NCI-H2227 (cell line): Measurements from ENCODE around the gene SLC25A41.
"Not testable (repeated sequence)": the region's sequence is repeated elsewhere in the genome, so short reads cannot be mapped to it uniquely, and the experiment has no call there.

Experiments used
- DNase-seq: peaks from one replicate; lab custom pipeline; 2025; ENCODE audit not compliant: unreplicated experiment; lab: John Stamatoyannopoulos, UW

SLC25A41 gene

DNA sequence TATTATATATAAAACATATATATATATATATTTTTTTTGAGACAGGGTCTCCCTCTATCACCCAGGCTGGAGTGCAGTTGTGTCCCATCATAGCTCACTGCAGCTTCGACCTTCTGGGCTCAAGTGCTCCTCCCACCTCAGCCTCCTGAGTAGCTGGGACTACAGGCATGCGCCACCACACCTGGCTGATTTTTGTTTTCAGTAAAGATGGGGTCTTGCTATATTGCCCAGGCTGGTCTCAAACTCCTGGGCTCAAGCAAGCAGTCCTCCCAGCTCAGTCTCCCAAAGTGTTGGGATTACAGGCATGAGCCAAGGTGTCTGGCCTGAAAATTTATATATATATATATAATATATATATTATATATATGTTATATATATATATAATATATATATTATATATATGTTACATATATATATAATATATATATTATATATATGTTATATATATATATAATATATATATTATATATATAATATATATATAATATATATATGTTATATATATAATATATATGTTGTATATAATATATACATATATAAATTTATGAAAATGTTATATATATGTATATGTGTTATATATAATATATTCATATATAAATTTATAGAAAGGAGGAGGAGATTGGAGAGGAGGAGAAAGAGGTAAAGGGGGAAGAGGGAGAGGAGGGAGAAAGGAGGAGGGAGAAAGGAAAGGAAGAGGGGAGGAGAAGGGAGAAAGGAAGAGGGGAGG is 4.7 kb downstream of the SLC25A41 start:
- not testable (repeated sequence) for DNase-seq

DNA sequence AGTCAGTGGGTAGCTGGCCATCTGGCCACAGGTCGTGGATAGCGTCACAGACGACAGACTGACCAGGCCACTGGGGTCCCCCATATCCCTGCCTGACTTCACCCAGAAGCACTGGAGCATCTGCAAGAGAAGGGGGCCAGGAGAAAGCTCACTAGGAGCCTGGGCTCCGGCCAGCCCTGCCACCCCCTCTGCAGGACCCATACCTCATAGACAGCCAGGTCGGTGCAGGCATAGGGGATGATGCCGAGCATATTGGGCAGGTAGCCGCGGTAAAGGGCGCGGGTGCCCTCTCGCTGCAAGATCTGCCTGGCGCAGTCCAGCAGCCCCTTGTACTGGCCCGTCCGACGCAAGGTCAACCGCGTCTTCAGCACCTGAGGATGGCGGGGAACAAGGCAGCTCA is 6.4 kb downstream of the SLC25A41 start:
- DNase-seq: no peak

DNA sequence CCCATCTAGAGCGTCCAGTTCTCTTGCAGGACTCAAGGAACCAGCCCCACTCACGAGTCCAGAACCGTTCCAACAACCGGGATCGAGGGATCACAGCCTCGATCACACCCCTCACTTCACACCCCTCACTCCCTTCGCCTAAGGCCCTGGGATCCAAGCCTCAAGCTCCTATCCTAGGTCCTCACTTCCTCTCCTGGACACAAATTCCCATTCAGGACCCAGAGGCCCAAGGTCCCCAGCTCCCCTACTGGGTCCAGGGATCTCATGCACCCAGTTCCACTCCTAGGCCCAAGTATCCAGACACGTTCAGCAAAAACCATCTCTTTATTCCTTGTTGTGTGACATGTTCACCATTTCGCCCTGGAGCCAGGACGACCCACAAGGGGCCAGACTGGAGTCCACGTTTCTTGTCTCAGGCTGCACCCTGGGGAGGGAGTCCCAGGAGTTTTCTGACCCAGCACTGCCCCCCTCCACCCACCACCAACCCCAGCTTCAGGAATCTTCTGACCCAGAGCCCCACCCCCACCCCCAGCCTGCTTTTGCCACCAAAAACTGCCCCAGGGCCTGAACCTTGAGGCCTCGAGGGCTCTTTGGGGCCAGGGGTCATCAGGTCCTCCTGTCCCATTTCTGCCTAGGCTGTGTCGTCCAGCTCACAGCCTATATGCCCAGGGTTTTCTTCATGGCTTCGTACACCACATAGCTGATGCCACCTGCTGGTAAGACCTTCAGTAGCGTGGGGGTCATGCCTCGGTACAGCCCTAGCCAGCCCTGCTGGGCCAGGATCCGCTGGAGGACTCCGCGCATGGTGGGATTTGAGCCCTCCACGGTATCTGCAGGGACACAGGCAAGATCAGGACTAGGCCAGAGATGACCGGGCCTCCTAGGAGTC is 7.6 kb downstream of the SLC25A41 start:
- DNase-seq: no peak

DNA sequence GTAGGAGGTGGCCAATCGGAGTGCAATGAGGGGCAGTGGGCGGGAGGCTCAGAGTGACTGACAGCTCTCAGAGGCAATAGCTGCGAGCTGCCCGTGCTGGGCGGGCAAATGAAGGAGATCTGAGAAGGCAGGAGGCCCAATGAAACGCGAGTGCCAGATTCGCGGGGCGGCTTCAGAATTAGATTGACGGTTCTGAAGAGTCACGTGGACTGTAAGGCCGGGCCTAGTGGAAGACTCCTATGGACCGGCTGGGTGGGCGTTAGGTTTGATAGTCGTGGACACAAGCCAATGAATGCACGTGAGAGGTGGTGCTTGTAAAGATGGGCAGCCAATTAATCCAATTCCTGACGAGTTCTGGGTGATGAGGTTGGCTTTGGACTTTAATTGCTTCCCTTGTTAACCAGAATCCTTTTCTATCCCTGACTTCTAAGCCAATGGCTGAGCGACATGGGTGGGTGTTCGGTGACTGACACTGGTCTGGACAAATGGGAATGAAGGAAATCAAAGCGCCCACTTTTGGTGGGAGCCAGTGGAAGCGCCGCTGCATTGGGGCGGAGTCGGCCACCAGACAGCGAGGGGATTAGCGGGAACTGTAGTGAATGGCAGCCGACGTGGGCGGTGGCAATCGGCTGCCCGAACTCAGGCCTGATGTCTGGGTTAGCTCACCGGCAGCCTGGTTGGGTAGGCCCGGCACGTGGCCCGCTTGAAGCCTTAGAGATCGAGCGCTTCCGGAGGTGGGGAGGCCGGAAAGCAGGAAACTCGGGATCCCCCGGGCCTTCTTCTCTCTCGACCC is 8.4 kb downstream of the SLC25A41 start:
- peak; percentile 98 for DNase-seq

DNA sequence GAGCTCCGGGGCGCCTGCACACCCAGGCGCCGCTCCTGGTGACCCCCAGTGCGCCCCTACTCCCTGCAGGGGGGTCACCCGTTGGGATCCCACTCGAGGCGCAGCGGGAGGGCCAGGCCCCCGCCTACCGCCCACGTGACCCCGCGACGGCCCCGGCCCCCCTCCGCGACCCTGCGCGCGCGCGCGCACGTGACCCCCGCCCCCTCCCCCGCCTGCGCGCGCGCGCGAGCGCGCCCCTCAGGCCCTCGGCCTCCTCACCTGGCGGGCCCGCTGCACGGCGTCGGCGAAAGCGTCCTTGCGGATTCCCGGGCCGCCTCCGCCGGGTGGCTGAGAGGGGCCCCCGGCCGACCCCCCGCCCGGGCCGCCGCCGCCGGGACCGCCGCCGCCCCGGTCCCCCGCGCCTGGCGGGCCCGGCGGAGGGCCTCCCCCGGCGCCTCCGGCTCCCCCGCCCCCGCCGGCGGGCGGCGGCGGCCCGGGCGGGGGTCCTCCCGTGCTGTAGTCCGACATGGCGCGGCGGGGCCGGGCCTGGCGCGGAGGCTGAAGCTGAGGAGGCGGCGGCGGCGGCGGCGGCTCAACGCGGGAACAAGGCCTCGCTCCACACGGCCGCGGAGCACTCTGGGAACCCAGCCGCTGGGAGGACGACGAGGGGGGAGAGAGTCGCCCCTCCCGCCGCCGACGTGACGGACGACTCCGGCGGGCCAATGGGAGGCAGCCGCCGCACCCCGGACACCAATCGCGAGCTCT is 9.2 kb downstream of the SLC25A41 start, which contains the start of gene KHSRP:
KHSRP (minus strand) TSS at position 617 of the 744 bp plus-strand sequence; CDS start at position 507, 110 bp downstream.
- peak; percentile 40 for DNase-seq

DNA sequence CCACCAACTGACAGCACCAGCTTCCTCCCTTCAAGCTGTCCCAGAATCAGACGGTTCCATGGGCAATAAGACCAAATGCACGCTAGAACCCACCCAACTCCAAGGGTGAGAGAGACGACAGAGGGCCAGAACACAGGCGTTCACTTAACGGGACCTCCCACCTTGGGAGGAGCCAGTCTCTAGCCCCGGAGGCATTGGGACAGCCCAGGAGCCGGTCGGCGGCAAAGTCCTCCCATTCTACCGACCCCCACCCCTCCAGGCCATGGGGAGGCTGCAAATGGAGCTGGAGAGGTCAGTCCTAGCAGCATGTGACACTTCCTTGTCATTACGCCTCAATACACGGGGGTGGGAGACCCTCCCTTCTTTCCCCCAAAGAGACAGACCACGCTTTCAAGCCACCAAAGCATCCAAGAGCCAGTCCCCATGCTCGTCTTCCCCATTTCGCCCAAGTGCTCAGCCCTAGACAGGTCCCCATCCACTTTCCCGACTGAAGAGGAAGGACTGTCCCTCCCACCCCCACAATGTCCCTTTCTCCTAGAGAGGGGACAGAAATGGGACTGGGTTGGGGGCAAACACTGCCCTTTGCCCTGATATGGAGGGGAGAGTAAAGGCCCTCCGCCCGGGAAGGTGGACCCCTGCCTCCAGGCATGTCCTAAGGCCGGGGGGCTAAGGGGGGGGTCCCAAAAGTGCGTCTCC is 9.9 kb downstream of the SLC25A41 start:
- peak; percentile 50 for DNase-seq

DNA sequence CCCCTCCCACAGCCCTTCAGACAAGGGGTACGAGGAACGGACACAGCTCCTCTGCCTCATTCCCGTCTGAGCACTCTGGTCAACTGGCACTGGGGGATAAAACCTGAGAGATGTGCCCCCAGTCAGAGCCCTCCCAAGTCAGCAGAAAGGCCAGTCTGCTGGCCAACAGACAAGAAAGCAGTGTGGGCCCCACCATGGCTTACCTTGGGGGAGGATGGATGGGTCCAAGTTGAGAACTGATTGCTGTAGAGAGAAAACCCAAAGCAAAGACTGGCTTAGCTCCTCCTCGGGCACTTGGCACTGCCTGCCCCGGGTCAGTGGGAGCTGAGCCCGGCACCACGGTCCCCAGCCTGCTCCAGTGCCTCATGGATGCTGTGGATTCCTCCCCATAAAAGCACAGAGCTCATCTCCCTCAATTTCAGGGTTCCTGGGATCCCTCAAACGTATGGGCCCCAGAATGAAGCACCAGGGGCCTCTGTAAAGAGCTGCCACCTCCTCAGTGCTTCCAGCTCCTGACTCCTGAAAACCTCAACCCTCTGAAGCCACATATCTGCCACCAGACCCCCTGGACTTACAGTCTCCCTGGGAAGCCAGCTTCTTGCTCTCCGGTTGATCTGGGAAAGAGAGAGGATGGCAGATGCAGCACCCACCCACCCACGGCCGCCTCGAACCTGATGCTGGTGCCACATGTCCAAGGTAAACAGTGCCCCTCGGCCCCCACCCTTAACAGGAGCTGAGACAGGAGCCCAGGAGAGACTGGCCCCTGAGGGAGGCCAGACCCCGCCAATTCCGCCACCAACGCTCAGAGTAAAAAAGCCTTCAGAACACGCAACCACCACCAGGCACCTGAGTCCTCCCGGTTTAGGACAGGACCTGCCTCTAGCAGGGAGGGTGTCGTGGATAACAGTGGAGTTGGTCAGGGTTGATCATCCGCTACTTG is 12.2 kb downstream of the SLC25A41 start:
- no peak for DNase-seq

DNA sequence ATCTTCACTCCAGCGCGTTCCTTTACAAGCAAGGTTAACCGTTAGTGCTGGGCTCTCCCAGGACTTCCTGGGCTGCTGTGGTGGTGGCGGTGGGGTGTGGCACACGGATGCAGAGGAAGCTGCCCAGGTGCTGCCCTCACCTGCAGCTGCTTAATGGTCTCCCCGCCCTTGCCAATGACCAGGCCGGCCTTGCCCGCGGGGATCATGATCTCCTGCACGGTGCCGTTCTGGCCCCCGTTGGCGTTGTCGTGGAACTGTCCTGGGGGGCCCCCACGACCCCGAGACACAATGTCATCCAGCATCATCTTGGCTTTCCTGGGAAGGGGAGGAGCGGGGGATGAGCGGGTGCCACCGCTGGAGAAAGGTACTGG is 15.0 kb downstream of the SLC25A41 start:
- DNase-seq: no peak

DNA sequence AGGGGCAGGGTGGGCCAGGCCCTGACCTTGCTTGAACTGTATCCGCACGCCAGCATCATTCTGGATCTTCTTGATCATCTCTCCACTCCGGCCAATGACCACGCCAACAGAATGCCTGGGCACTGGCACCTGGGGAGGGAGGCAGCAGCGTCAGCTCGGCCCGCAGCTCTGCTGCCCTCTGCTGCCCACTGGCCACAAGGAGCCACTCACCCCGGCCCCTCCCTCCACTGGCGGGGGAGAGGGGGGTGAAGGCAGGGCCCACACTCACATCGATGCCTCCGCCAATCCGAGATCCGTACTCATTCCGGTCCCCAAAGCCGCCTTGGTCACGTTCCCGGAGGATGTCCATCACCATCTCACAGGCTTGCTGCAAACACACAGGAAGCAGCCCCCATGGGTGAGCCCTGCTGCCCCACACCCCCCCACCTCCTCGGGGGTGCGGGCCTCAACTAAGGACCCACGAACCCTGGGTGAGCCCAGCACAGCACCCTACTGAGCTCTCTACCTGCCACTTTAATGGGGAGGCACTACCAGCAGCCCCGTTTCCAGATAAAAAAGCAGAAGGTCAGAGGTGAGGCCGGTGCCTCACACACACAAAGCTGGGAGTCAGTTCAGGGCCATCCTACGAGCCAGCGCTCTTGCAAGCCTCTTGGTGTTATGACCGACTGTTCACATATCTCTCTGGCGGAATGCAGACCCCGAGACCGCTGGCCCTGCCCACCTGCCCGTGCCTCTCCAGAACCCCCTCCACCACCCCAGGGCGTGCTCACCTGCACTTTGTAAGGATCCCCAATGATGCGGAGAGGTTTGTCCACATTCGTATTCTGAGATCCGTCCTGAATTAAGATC is 15.6 kb downstream of the SLC25A41 start:
- DNase-seq: no peak

DNA sequence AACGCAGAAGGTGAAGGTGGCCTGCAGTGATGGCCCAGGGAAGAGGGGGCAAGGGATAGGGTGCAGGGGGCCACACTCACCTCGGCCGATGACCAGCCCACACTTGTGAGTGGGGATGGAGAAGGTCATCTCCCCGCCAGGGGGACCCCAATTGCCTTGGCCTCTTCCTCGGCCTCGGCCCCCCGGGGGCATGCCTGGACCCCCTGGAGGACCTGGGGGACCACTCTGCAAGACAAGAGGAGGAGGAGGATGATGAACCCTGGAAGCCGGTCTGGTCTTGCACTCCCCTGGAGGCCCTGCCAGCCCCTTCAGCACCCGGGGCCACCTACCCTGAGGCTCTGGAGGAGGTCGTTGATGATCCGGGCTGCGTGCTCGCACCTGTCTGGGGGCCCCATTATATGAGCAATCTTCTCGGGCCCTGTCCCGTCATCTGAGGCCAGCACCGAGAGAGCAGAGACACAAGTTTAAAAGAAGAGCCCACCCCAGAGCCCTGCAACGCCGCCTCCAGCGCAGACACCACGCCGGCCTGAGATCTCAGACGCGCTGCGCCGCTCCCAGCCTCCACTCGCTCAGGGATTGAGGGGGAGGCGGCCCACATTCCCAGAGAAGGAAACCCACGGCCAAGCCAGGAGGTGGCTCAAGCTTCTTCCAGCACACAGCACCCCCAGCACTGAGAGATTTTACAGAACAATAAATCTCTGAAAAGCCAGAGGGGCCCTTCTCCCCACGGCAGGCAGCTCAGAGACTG is 16.7 kb downstream of the SLC25A41 start:
- no peak for DNase-seq

DNA sequence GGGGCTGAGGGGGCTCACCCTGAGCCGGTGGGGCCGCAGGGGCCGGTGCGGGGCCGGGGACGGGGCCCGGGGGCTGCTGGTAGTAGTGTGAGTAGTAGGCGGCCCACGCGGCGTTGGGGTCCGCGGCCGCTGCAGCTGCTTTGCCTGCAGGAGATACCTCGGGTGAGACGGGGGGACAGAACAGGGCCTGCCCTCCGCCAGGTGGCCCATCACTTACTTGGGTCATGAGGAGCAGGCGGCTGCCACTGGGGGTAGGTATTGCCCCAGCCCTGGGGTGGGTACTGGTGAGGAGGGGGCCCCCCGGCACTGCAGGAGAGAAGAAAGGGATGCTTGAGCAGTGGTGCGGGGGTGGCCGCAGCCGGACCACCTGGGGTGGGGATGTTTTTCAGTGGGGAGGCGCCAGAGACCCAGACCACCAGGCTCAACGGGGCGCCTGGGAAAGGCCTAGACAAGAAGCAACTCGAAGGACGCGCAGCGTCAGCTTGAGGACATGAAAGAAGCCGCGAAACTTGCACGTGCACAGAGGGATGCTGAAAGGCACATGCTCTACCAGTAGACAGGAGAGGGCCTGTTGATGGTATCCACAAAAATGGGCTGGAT is 17.9 kb downstream of the SLC25A41 start:
- DNase-seq: no peak

DNA sequence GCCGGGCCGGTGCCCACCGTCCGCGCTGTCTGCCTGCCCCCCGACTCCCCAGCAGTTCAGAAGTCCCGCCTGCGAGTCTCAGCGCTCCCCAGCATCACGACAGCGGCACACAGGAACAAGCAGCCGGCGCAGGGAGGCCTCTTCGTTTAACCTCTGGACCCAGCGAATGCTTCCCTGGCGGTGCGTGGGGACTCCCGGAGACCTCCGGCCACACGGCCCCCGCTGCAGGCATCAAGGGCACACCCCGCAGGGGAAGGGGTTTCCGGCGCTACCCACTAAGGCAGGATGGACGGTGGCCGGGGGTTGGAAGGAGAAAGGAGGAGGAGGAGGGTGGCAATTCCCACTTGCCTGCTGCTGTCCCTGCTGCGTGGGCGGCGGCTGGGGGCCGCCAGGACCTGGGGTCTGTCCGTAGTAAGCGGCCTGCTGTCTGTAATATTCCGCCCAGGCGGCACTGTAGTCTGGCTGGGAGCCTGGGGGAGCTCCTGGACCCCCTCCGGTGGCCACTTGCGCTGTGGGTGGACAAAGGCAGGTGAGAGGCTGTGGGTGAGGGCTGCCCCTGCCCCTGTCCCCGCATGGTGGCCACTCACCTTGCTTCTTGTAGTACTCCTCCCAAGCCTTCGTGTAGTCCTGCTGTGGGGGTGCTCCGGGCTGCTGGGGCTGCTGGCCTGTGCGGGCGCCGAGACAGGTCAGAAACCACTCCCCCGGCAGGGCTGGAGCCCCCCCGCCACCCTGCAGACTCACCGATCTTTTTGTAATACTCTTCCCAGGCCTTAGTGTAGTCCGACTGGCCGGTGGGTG is 18.6 kb downstream of the SLC25A41 start:
- no peak for DNase-seq

DNA sequence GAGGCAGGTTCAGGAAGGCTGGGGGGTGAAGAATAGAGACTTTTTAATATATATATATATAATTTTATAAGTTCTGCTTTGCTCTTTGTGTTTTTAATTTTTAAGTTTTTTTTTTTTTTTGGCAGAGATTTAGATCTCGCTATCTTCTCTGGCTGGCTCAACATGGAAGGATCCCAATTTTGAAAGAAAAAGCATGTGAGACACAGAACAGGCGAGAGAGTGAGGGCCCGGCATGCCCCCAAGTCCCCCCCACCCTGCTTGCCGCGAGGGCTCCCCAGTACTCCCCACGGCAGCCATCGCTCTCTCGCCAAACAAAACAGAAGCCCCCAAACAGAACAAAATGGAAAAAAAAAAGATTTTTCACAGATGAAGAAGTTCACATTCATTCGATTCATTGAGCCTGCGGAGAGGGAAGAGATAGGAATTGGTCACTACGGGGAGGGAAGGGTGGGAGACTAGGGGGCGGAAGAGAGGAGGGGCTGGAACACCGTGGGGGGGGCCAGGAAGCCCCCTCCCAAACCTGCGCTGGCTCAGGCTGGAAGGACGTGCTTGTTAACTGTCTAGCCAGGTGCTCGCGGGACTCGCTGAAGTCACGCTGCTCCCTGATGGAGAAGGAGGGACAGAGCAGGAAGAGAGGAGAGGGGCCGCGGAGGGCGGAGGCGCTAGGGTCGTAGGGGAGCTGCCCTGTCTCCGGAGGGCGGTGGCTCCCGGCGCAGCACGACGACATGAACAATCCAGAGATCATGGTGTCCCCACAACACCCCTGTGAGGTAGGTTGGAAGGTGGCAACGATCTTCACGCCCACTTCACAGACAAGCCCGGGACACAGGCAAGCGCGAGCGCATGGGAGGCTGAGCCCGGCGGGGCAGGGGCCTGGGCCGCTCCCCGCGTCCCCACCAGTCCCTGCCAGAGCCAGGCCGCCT is 19.6 kb downstream of the SLC25A41 start:
- DNase-seq: no peak

DNA sequence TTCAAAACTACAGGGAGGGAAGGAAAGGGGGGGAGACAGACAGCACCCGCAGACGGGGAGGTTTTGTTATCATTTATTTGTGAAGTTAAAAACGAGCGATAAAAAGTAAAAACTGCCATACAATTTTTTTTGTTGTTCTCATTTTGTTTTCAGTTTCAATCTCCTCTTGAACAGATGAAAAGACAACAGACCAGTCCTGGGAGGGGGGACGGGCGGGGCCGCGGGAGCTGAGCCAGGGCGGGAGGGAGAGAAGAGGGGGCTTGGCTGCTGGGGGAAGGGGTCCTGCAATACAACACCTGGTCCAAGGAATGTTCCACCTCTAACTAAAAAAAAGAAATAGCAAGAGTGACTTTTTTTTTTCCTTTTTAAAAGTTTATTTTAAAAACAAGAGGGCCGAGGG is 20.3 kb downstream of the SLC25A41 start:
- no peak for DNase-seq

DNA sequence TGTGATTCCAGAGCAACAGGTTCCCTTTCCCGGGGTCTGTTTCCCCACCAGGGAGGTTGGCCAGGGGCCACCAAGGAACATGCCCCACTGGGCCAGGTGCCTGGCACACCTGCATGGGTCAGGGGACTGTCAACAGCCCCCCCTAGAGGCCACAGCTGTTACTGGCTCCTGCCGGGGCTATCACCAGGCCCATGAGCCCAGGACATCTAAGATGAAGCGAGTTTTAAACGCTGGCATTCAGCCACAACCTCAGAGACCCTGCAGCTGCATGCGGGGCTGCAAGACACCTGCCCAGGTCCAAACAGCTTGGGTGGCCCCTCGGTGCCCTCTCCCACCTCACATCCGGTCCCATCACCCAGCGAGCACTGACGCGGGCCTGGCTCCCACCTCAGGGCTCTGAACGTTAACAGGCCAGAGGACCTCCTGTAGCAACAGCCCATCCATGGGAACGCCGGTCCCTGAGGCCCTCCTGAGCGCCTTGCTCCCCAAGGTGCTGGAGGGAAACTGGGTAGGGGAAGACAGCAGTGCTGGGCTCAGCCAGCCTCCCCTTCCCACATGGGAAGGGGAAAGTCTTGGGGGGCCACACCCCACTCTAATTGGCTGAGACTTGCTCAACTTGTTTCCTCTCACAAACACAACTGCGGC is 21.0 kb downstream of the SLC25A41 start:
- DNase-seq: peak; percentile 14
